ENCODE results near the gene AGAP3. TPM values are rescaled to one million over a fixed set of nuclear protein-coding genes. Genes with fewer than 3 reads are reported as not detected.

Gene AGAP3
- total RNA-seq, 4 donors from 2014 or later: 68.6 to 100 (median 72.2) TPM

GRCh38 chr7:151134743-151135524 lies 48.7 kb downstream of the AGAP3 start:
- 90 to 91% methylated on average over 9 to 10 of the region's 14 CpGs for WGBS, 2 donors
- Histone ChIP-seq H3K9me3 (no peaks in the 10 kb centered on the region), H3K36me3 (peaks cover 61 to 100% (median 71%) of the 10 kb centered on the region in 3 donors), H3K4me1 (no peaks in the 10 kb centered on the region), H3K27ac (no peak overlapping the region), H3K4me3 (no peak overlapping the region), H3K27me3 (no peaks in the 10 kb centered on the region)
- no peak for TF ChIP-seq POLR2A (IDR thresholded peaks at IDR 0.05)
- no peak for TF ChIP-seq CTCF (IDR thresholded peaks at IDR 0.05)
- intact Hi-C loops (cut with DNase I): no loop called here
- DNase-seq: no peak

GRCh38 chr7:151135525-151135845 lies 49.2 kb downstream of the AGAP3 start:
- WGBS, 2 donors: 73 to 81% methylated on average over 3 of the region's 5 CpGs
- intact Hi-C loops (cut with DNase I): no loop called here
- H3K4me1 ChIP-seq: no peaks in the 10 kb centered on the region
- H3K27ac ChIP-seq: no peak overlapping the region
- no peaks in the 10 kb centered on the region for H3K27me3 ChIP-seq
- H3K9me3 ChIP-seq: no peaks in the 10 kb centered on the region
- TF ChIP-seq CTCF (IDR thresholded peaks at IDR 0.05) (no peak), POLR2A (IDR thresholded peaks at IDR 0.05) (no peak)
- no peak overlapping the region for H3K4me3 ChIP-seq
- DNase-seq: no peak
- H3K36me3 ChIP-seq: peaks cover 56 to 100% (median 70%) of the 10 kb centered on the region in 3 donors

GRCh38 chr7:151135866-151136843 lies 49.9 kb downstream of the AGAP3 start:
- H3K9me3 ChIP-seq: no peaks in the 10 kb centered on the region
- no peak overlapping the region for H3K27ac ChIP-seq
- TF ChIP-seq POLR2A (IDR thresholded peaks at IDR 0.05) (no peak), CTCF (IDR thresholded peaks at IDR 0.05) (no peak)
- H3K36me3 ChIP-seq: peaks cover 56 to 100% (median 69%) of the 10 kb centered on the region in 3 donors
- WGBS, 2 donors: 89 to 91% methylated on average over 28 to 32 of the region's 33 CpGs
- DNase-seq: no peak
- intact Hi-C loops (cut with DNase I): no loop called here
- H3K4me1 ChIP-seq: no peaks in the 10 kb centered on the region
- H3K4me3 ChIP-seq: no peak overlapping the region
- no peaks in the 10 kb centered on the region for H3K27me3 ChIP-seq

GRCh38 chr7:151137076-151137675 lies 50.9 kb downstream of the AGAP3 start:
- WGBS, 2 donors: 82 to 92% methylated on average over 12 to 14 of the region's 22 CpGs
- TF ChIP-seq CTCF (IDR thresholded peaks at IDR 0.05) (no peak), POLR2A (IDR thresholded peaks at IDR 0.05) (no peak)
- Histone ChIP-seq H3K36me3 (peaks cover 50 to 100% (median 63%) of the 10 kb centered on the region in 3 donors), H3K4me1 (no peaks in the 10 kb centered on the region), H3K27me3 (no peaks in the 10 kb centered on the region), H3K27ac (no peak overlapping the region), H3K9me3 (no peaks in the 10 kb centered on the region), H3K4me3 (no peak overlapping the region)
- no peak for DNase-seq
- intact Hi-C loops (cut with DNase I): no loop called here

Data from esophagus squamous epithelium (tissue), 5 donors.